ENCODE results near the gene POLA1.
A peak's percentile ranks its signal among the peaks of the same experiment; 100 is the strongest.

Gene POLA1

GRCh38 chrX:24954732-24955131 lies 261.0 kb downstream of the POLA1 start:
- DNase-seq (ENCODE audit: low read depth) = no peak
- no peak overlapping the region for H3K4me3 ChIP-seq (ENCODE audit: low read depth, low read length)

- no peak overlapping the region for H3K4me3 ChIP-seq (ENCODE audit: low read depth, low read length)
- DNase-seq (ENCODE audit: low read depth) = no peak
Observed at GRCh38 chrX:24955372-24955930, 261.7 kb downstream of the POLA1 start.

GRCh38 chrX:24956828-24957227 lies 263.1 kb downstream of the POLA1 start:
- DNase-seq (ENCODE audit: low read depth) = no peak
- H3K4me3 ChIP-seq (ENCODE audit: low read depth, low read length) = no peak overlapping the region

- no peak for DNase-seq (ENCODE audit: low read depth)
- H3K4me3 ChIP-seq (ENCODE audit: low read depth, low read length) = no peak overlapping the region
Observed at GRCh38 chrX:24961809-24962208, 268.1 kb downstream of the POLA1 start.

- H3K4me3 ChIP-seq (ENCODE audit: low read depth, low read length) = no peak overlapping the region
- no peak for DNase-seq (ENCODE audit: low read depth)
Observed at GRCh38 chrX:24963823-24964222, 270.1 kb downstream of the POLA1 start.

GRCh38 chrX:24965372-24965771 lies 271.7 kb downstream of the POLA1 start:
- DNase-seq (ENCODE audit: low read depth) = no peak
- no peak overlapping the region for H3K4me3 ChIP-seq (ENCODE audit: low read depth, low read length)

- DNase-seq (ENCODE audit: low read depth) = no peak
- no peak overlapping the region for H3K4me3 ChIP-seq (ENCODE audit: low read depth, low read length)
Observed at GRCh38 chrX:24969812-24970211, 276.1 kb downstream of the POLA1 start.

GRCh38 chrX:24979081-24979480 lies 285.4 kb downstream of the POLA1 start:
- no peak for DNase-seq (ENCODE audit: low read depth)

GRCh38 chrX:24981030-24981429 lies 287.3 kb downstream of the POLA1 start:
- H3K4me3 ChIP-seq (ENCODE audit: low read depth, low read length) = no peak overlapping the region
- no peak for DNase-seq (ENCODE audit: low read depth)

More at GRCh38 chrX:24979081-24979480, 285.4 kb downstream of the POLA1 start:
- no peak overlapping the region for H3K4me3 ChIP-seq (ENCODE audit: low read depth, low read length)

GRCh38 chrX:24982306-24982965 lies 288.7 kb downstream of the POLA1 start:
- no peak for DNase-seq (ENCODE audit: low read depth)
- H3K4me3 ChIP-seq (ENCODE audit: low read depth, low read length) = no peak overlapping the region

- no peak for DNase-seq (ENCODE audit: low read depth)
- H3K4me3 ChIP-seq (ENCODE audit: low read depth, low read length) = no peak overlapping the region
Observed at GRCh38 chrX:24983931-24984330, 290.2 kb downstream of the POLA1 start.

- DNase-seq (ENCODE audit: low read depth) = no peak
- H3K4me3 ChIP-seq (ENCODE audit: low read depth, low read length) = no peak overlapping the region
Observed at GRCh38 chrX:24985120-24985519, 291.4 kb downstream of the POLA1 start.

GRCh38 chrX:24987731-24988130 lies 294.0 kb downstream of the POLA1 start:
- DNase-seq (ENCODE audit: low read depth) = no peak
- no peak overlapping the region for H3K4me3 ChIP-seq (ENCODE audit: low read depth, low read length)

- H3K4me3 ChIP-seq (ENCODE audit: low read depth, low read length) = no peak overlapping the region
- DNase-seq (ENCODE audit: low read depth) = no peak
Observed at GRCh38 chrX:24988314-24988713, 294.6 kb downstream of the POLA1 start.

- H3K4me3 ChIP-seq (ENCODE audit: low read depth, low read length) = no peak overlapping the region
- DNase-seq (ENCODE audit: low read depth) = no peak
Observed at GRCh38 chrX:24990535-24990934, 296.8 kb downstream of the POLA1 start.

- no peak for DNase-seq (ENCODE audit: low read depth)
- no peak overlapping the region for H3K4me3 ChIP-seq (ENCODE audit: low read depth, low read length)
Observed at GRCh38 chrX:24993879-24994278, 300.2 kb downstream of the POLA1 start.

GRCh38 chrX:24996096-24996709 lies 302.5 kb downstream of the POLA1 start:
- H3K4me3 ChIP-seq (ENCODE audit: low read depth, low read length) = no peak overlapping the region
- no peak for DNase-seq (ENCODE audit: low read depth)

GRCh38 chrX:24999511-24999910 lies 305.8 kb downstream of the POLA1 start:
- no peak for DNase-seq (ENCODE audit: low read depth)
- no peak overlapping the region for H3K4me3 ChIP-seq (ENCODE audit: low read depth, low read length)

GRCh38 chrX:25001808-25002660 lies 308.3 kb downstream of the POLA1 start:
- H3K4me3 ChIP-seq (ENCODE audit: low read depth, low read length) = no peak overlapping the region
- DNase-seq (ENCODE audit: low read depth) = no peak

- no peak for DNase-seq (ENCODE audit: low read depth)
- H3K4me3 ChIP-seq (ENCODE audit: low read depth, low read length) = peak overlapping the region; percentile 13
Observed at GRCh38 chrX:25002661-25003020, 308.9 kb downstream of the POLA1 start.

Measured in skeletal muscle cell (primary cell).